ENCODE results near the gene CA12.

The CA12 gene

DNA sequence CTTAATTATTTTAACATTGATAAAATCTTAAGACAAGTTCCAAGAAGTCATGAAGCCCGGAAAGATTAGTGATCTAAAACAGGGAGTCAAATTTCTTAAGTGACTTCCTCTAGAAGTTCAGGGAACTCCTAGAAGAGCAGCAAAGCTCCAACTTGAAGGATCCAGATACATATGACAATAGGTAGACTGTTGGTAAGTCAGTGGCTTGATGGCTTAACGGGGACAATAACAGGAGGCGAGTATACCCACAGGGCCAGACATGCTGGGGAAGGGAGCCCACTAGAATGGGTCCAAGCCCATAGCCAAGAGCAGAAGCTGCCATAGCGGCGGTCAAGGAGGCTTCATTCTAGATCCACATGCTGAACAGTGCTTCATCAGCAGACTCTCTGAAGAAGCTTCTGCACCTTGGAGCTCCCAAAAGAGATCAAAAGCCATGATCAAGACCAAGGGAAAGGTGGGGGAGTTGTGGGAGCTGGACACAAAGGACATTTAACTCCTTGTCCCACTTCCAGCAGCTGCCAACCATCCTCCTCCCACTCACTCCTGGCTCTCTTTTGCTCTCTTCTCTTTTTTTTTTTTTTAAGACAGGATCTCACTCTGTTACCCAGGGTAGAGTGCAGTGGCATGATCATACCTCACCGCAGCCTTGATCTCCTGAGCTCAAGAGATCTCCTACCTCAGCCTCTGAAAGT lies 10.2 kb upstream of the CA12 start:
- no peak for DNase-seq (ENCODE audit: low spot score)
- TF ChIP-seq, protein P1, sequence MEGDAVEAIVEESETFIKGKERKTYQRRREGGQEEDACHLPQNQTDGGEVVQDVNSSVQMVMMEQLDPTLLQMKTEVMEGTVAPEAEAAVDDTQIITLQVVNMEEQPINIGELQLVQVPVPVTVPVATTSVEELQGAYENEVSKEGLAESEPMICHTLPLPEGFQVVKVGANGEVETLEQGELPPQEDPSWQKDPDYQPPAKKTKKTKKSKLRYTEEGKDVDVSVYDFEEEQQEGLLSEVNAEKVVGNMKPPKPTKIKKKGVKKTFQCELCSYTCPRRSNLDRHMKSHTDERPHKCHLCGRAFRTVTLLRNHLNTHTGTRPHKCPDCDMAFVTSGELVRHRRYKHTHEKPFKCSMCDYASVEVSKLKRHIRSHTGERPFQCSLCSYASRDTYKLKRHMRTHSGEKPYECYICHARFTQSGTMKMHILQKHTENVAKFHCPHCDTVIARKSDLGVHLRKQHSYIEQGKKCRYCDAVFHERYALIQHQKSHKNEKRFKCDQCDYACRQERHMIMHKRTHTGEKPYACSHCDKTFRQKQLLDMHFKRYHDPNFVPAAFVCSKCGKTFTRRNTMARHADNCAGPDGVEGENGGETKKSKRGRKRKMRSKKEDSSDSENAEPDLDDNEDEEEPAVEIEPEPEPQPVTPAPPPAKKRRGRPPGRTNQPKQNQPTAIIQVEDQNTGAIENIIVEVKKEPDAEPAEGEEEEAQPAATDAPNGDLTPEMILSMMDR (IDR thresholded peaks at IDR 0.05; ENCODE audit: extremely low read depth, missing control alignments): no peak

DNA sequence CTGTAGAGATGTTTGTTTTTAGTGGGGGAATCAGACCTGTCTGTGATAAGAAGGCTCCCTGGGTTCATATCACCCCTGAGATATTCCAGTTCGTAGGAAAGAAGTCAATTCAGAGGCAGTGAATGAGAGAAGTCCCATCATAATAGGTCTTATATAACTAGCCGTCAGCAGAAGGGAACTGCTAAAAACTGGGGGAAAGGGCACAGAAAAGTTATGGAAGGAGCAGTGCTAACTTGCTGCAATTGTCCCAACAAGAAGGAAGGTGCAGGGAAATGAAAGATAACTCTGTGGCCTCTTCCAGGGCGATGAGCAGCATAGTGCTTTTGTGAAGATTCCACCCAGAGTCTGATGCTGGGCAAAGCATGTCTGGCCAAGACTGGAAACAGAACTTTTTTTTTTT lies 9.0 kb upstream of the CA12 start:
- TF ChIP-seq, protein P1 (IDR thresholded peaks at IDR 0.05; ENCODE audit: extremely low read depth, missing control alignments): no peak
- DNase-seq (ENCODE audit: low spot score): no peak

DNA sequence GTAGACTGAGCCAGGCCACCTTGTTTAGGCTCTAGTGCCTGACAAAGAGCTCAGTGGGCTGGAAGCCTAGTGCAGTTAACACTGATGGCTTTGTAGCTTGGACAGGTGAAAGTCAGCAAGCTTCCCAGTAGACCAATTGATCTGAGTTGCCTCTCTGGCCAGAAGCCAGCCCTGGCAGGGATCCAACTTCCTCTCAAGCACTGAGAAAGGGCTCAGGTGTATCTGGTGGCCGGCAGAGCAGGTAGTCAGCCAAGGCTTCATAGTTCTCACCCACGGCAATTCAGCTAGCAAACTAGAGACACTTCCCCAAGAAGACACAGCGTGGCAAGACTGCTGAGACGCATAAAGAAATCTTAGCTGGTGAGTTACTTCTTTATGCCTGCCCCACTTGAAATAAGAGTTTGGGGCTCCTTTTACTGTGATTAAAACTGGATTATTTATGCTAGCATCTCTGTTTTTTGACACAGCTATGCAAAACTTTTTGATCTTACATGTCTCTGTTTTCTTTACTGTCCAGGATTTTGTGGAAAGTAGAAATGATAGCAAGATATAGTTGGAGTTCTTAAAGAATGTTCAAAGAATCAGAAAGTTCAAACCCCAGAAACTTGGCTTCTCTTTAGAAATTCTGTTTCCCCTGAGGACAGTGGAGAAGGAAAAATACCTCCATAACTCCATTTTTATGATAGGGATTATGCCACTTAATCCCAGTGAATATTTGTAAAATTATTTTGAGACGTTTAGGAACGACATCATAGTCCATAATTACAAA lies 8.4 kb upstream of the CA12 start:
- DNase-seq (ENCODE audit: low spot score): no peak
- TF ChIP-seq, protein P1 (IDR thresholded peaks at IDR 0.05; ENCODE audit: extremely low read depth, missing control alignments): no peak

DNA sequence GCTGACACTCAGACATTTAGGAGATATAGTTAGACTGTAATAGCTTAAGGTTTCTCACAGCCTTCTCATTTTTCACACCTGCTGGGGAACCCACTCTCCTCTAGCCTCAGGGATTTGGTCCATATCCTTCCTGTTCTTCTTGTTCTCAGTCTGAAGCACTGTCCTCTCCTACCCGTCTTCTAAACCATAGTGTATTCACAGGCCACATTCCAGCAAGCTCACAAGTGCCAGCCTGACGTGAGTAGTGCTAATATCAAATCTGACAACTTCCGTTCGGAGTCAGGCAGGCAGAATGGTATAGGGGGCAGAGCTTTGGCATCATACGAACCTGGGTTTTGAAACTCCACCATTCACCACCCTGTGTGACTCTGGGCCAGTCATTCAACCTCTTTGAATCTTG lies 6.9 kb upstream of the CA12 start:
- no peak for DNase-seq (ENCODE audit: low spot score)
- TF ChIP-seq, protein P1 (IDR thresholded peaks at IDR 0.05; ENCODE audit: extremely low read depth, missing control alignments): no peak

DNA sequence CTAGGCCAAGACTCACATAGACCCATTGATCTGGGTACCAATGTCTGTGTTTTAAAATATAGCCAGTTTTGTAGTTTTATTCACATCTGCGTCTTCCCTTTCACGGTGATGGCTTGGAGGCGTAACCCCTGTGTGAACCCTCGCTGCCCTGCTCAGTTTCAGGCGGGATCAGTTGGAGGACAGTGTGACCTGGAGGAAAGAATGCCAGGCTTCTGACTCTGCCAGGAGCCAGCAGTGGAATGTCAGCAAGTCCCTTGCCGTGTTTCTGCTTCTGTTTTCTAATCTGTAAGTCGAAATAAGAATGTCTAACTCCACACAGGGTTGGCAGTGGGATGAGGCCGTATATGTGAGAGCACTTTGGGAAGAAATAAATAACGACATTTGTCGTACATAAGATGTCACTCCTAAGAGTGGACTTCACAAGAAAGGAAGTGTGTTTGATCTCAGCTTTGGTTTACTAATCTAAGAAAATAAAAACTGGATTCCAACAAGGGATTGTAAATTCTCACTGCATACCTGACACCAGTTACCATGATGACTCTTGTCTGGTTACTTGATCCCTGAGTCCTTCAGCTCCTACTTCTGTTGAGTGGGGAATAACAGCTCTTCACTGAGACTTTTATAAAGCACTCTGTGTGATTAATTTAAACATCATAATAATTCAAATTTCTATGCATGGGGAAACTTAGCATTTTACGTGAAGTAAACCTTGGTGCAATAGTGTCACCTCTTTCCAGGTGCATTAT lies 6.3 kb upstream of the CA12 start:
- TF ChIP-seq, protein P1 (IDR thresholded peaks at IDR 0.05; ENCODE audit: extremely low read depth, missing control alignments): no peak
- no peak for DNase-seq (ENCODE audit: low spot score)

DNA sequence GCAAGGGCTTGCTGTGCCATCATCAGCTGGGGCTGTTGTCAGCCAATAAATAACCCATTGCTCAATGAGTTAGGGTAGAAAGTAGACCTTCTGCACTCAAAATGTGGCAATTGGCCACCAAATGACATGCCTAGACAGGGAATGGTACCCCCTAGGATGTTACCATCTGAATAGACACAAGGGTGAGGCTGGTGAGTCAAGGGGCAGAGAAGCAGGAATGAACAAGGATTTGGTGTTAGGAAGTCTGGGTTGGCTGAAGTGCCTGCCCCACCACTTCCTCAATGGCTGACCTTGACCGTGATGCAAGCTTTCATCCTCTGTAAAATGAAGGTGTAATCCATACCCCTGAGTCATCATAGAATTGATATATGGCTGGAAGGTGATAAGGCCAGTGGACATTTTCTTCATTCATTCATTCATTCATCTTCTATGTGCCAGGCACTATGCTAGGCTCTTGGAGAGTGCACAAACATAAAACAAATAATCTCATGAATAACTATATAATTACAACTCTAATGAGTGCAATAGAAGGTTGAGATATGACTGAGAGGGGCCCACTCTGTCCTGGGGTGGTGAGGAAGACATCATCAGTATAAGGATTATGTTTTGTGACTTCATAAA lies 4.4 kb upstream of the CA12 start:
- TF ChIP-seq, protein P1 (IDR thresholded peaks at IDR 0.05; ENCODE audit: extremely low read depth, missing control alignments): no peak
- DNase-seq (ENCODE audit: low spot score): no peak

Data from GM20000 (cell line).